Stimulated activated memory B cell treated with anti-CD40 and anti-IgM and Interleukin-4, amounts not matched to agents 10 μg/mL and 1 μg/mL and 100 μg/mL, for 72 hours (primary cell): ENCODE data around the gene HMGB3.

Source experiments
- ATAC-seq: fragments of 150-1000 bp; cut with Tn5 transposase; 2 replicates; pipeline ENCODE4 v1.10.0; 2021
- H3K27ac Mint-ChIP-seq: one replicate; pipeline ENCODE4 v1.8.0; 2022; ENCODE audit warnings: mild to moderate bottlenecking, mixed read lengths
- H3K27me3 Mint-ChIP-seq: one replicate; pipeline ENCODE4 v1.8.0; 2022; ENCODE audit warnings: mixed read lengths
- H3K36me3 Mint-ChIP-seq: one replicate; pipeline ENCODE4 v1.8.0; 2022; ENCODE audit warnings: mixed read lengths
- H3K4me1 Mint-ChIP-seq: one replicate; pipeline ENCODE4 v1.8.0; 2022; ENCODE audit warnings: mixed read lengths
- H3K4me3 Mint-ChIP-seq: one replicate; pipeline ENCODE4 v1.8.0; 2022; ENCODE audit warnings: mild to moderate bottlenecking, moderate library complexity, mixed read lengths
- H3K9me3 Mint-ChIP-seq: one replicate; pipeline ENCODE4 v1.8.0; 2022; ENCODE audit warnings: mixed read lengths

Gene HMGB3

DNA sequence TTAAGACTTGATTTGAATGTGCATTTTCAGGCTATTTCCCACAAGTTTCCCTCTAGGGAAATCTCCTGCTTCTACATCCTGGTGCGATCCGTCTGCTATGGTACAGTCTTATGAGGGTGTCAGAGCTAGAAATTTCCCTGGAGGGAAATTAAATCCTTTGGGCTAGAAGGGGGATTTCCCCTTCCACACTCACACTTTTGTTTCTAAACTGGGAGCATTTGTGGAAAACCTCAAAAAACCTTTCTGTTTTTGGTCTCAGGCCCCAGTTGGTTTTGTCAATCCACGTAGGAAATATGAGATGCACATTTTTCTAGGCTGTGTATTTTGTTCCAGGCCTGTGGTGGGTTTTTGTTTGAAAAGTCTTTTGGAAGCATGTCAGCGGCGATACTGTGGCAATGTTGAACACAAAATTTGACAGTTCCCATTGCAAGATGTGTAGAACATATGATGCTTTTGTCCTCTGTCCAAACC is 17.8 kb downstream of the HMGB3 start:
- no peaks in the 10 kb centered on the region for H3K4me1 Mint-ChIP-seq
- H3K27me3 Mint-ChIP-seq = no peaks in the 10 kb centered on the region
- H3K36me3 Mint-ChIP-seq = no peaks in the 10 kb centered on the region
- H3K27ac Mint-ChIP-seq = no peak overlapping the region
- no peak for ATAC-seq
- H3K4me3 Mint-ChIP-seq = no peak overlapping the region
- H3K9me3 Mint-ChIP-seq = no peaks in the 10 kb centered on the region

DNA sequence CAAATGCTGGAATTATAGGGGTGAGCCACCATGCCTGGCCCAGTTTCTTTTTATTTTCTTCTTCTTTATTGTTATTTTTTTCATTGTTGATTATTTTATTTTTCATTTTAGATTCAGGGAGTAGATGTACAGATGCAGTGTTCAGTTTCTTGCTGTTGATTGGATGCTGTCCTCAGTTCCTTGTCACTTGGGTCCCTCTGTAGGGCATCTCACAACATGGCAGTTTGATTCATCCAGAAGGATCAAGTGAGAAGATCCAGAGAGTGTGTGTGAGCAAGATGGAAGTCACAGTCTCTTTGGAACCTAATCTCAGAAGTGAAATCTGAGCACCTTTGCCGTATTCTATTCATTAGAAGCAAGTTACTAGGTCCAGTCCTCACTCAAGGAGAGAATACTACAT is 20.9 kb downstream of the HMGB3 start:
- Mint-ChIP-seq H3K4me1 (no peaks in the 10 kb centered on the region), H3K27me3 (no peaks in the 10 kb centered on the region), H3K9me3 (no peaks in the 10 kb centered on the region), H3K27ac (no peak overlapping the region), H3K36me3 (no peaks in the 10 kb centered on the region), H3K4me3 (no peak overlapping the region)
- no peak for ATAC-seq

DNA sequence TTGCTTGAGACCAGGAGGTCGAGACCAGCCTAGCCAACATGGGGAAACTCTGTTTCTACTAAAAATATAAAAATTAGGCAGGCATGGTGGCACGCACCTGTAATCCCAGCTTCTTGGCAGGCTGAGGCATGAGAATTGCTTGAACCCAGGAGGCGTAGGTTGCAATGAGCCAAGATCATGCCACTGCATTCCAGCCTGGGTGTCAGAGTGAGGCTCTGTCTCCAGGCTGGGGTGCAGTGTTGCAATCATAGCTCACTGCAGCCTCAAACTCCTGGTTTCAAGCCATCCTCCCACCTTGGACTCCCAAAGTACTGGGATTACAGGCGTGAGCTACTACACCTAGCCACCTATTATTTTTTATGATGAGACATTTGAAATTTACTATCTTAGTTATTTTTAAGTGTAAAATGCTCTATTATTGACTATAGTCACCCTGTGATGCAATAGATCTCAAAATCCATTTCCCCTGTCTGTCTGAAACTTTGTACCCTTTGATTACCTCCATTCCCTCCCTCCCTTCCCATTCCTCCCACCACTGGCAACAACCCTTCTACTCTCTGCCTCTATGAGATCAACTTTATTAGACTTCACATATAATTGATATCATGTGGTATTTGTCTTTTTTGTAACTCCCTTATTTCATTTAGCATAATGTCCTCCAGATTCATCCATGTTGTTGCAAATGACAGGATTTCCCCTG is 23.4 kb downstream of the HMGB3 start:
- H3K27ac Mint-ChIP-seq = no peak overlapping the region
- no peaks in the 10 kb centered on the region for H3K36me3 Mint-ChIP-seq
- ATAC-seq = no peak
- H3K4me1 Mint-ChIP-seq = no peaks in the 10 kb centered on the region
- H3K4me3 Mint-ChIP-seq = no peak overlapping the region
- H3K27me3 Mint-ChIP-seq = no peaks in the 10 kb centered on the region
- no peaks in the 10 kb centered on the region for H3K9me3 Mint-ChIP-seq

DNA sequence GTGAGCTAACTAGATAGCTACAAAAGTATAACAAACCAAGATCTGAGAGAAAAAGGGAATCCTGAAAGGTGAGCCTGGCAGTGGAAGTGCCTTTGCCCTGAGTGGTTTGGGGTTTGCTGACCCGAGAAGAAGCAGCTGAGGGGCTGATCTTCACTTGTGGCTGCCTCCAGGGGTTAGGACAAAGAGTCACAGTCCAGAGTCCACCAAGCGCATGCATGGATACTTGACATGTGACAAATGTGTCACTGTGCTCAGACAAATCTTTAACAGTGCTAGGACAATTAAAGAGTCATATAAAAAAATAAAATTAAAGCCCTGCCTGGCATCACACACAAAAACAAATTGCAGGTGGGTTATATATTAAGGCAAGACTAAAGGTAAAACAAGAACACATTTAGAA is 26.4 kb downstream of the HMGB3 start:
- ATAC-seq = no peak
- Mint-ChIP-seq H3K4me3 (no peak overlapping the region), H3K27ac (no peak overlapping the region), H3K36me3 (no peaks in the 10 kb centered on the region), H3K9me3 (peaks cover 3% of the 10 kb centered on the region), H3K4me1 (no peaks in the 10 kb centered on the region), H3K27me3 (no peaks in the 10 kb centered on the region)

DNA sequence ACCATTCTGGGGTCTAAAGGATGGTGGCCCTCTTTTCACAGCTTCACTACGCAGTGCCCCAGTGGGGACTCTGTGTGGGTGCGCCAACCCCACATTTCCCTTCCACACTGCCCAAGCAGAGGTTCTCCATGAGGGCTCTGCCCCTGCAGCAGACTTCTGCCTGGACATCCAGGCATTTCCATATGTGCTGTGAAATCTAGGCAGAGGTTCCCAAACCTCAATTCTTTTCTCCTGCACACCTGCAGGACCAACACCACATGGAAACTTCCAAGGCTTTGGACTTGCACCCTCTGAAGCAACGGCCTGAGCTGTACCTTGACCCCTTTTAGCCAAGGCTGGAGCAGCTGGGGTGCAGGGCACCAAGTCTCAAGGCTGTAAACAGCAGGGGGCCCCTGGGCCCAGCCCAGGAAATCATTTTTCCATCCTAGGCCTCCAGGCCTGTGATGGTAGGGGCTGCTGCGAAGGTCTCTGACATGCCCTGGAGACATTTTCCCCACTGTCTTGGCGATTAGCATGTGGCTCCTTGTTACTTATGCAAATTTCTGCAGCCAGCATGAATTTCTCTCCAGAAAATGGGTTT is 30.1 kb downstream of the HMGB3 start:
- Mint-ChIP-seq H3K27ac (no peak overlapping the region), H3K36me3 (no peaks in the 10 kb centered on the region), H3K4me1 (no peaks in the 10 kb centered on the region), H3K4me3 (no peak overlapping the region), H3K27me3 (no peaks in the 10 kb centered on the region), H3K9me3 (peaks cover 3% of the 10 kb centered on the region)
- no peak for ATAC-seq

DNA sequence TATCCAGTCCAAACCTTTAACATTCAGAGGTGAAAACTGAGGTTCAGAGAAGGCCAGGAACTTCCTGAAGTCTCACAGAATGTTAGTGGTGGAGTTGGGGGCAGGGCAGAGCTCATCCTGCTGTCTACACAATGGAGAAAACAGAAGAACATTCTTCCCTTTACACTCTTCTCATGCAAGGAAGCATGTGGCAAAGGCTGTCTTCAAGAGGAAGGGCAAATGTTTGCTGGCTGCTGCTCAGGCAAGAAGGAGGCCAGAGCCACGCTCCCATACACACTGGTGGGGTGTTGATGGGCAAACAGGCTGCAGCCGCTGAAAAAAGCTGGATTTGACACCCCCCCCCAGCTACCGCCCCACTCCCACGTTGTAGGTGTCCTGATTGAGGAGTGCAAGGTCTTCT is 32.5 kb downstream of the HMGB3 start:
- Mint-ChIP-seq H3K36me3 (no peaks in the 10 kb centered on the region), H3K27me3 (no peaks in the 10 kb centered on the region), H3K4me1 (no peaks in the 10 kb centered on the region), H3K4me3 (no peak overlapping the region), H3K9me3 (peaks cover 3% of the 10 kb centered on the region), H3K27ac (no peak overlapping the region)
- ATAC-seq = no peak

DNA sequence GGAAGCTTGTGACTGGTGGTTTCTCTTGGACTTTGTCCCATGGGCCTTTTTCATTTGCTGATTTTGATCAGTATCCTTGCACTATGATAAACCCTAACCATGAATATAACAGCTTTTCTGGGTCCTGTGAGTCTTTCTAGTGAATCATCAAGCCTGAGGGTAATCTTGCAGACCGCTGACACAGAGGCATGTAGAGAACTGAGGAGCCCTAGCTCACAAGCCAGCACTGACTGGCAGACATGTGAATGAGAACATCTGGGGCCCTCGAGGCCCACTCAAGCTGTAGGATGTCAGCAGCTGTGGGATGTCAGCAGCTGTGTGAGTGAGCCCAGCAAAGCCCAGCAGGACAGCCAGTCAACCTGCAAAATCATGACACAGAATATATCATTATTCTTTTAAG is 36.7 kb downstream of the HMGB3 start:
- no peaks in the 10 kb centered on the region for H3K27me3 Mint-ChIP-seq
- no peaks in the 10 kb centered on the region for H3K36me3 Mint-ChIP-seq
- ATAC-seq = no peak
- no peaks in the 10 kb centered on the region for H3K4me1 Mint-ChIP-seq
- no peaks in the 10 kb centered on the region for H3K9me3 Mint-ChIP-seq
- H3K27ac Mint-ChIP-seq = no peak overlapping the region
- no peak overlapping the region for H3K4me3 Mint-ChIP-seq

DNA sequence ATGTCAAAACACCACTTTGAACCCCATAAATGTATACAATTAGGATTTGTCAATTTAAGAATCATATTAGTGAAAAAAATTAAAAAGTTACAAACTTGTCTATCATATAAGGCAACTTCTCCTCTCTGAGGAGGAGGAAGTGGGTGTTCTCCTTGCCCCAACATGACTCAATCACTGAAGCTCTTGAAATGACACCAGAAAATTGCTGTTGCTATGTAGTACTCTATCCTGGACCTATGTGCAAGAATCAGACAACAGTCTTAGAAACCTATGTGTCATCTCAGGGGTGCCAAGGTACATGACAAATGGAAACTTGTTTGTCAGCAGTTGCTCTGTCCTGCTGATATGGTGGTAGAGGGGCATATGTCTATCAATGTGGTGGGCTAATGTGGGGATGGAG is 47.7 kb downstream of the HMGB3 start:
- H3K27ac Mint-ChIP-seq = no peak overlapping the region
- H3K9me3 Mint-ChIP-seq = no peaks in the 10 kb centered on the region
- H3K4me3 Mint-ChIP-seq = no peak overlapping the region
- H3K36me3 Mint-ChIP-seq = no peaks in the 10 kb centered on the region
- H3K4me1 Mint-ChIP-seq = no peaks in the 10 kb centered on the region
- no peak for ATAC-seq
- H3K27me3 Mint-ChIP-seq = peaks cover 19% of the 10 kb centered on the region

DNA sequence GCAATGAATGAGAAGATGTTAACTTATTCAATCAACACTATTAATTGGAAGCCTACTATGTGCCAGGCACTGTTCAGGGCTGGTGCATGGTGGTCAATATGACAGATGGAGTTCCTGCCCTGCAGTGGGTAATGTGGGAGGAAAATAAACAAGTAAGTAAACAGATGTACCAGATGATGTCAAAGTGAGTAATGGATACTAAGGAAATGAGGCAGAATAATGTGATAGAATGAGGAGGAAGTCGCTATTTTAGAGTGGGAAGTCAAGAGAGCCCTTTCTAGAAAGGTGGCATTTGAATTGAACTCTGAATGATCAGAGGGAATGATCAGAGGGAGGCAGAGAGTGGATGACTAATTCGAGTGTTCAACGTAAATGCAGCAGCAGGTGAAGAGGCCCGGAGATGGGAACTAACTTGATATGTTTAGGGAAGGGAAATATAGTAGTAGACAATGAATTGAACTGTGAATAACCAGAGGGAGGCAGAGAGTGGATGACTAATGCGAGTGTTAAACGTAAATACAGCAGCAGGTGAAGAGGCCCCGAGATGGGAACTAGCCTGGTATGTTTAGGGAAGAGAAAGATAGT is 48.3 kb downstream of the HMGB3 start:
- Mint-ChIP-seq H3K4me1 (no peaks in the 10 kb centered on the region), H3K27me3 (peaks cover 19% of the 10 kb centered on the region), H3K9me3 (no peaks in the 10 kb centered on the region), H3K36me3 (no peaks in the 10 kb centered on the region), H3K4me3 (no peak overlapping the region), H3K27ac (no peak overlapping the region)
- no peak for ATAC-seq

DNA sequence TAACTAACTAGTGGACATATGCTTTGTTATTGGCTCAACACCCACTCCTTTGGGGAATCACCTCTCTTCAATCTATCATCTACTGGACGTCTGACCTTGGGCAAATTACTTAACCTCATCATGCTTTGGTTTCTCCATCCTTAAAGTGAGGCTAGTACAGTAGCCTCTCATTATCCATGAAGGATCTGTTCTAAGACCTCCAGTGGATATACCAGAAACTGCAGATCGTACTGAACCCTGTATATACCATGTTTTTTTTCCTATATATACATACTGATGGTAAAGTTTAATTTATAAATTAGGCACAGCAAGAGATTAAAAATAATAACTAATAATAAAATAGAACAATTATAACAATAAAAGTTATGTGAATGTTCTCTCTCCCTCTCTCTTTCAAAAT is 56.2 kb downstream of the HMGB3 start:
- ATAC-seq = no peak
- Mint-ChIP-seq H3K9me3 (no peaks in the 10 kb centered on the region), H3K27ac (no peak overlapping the region), H3K27me3 (peaks cover 16% of the 10 kb centered on the region), H3K36me3 (no peaks in the 10 kb centered on the region), H3K4me3 (no peak overlapping the region), H3K4me1 (no peaks in the 10 kb centered on the region)
